Stimulated activated CD4-positive, alpha-beta T cell treated with anti-CD3 and anti-CD28 coated beads, TNF-alpha, amount 100 ng/mL, for 1 hour (primary cell): ENCODE measurements around the gene CYLD.
A peak's percentile ranks its signal among the peaks of the same experiment; 100 is the strongest.

ENCODE experiments used
- DNase-seq, 3 donors: peaks; one replicate each; pipeline ENCODE4 v3.0.0-alpha.2; 2020; ENCODE audit warnings: low read depth in 3 of 3, low spot score in 1 of 3

CYLD gene

DNA sequence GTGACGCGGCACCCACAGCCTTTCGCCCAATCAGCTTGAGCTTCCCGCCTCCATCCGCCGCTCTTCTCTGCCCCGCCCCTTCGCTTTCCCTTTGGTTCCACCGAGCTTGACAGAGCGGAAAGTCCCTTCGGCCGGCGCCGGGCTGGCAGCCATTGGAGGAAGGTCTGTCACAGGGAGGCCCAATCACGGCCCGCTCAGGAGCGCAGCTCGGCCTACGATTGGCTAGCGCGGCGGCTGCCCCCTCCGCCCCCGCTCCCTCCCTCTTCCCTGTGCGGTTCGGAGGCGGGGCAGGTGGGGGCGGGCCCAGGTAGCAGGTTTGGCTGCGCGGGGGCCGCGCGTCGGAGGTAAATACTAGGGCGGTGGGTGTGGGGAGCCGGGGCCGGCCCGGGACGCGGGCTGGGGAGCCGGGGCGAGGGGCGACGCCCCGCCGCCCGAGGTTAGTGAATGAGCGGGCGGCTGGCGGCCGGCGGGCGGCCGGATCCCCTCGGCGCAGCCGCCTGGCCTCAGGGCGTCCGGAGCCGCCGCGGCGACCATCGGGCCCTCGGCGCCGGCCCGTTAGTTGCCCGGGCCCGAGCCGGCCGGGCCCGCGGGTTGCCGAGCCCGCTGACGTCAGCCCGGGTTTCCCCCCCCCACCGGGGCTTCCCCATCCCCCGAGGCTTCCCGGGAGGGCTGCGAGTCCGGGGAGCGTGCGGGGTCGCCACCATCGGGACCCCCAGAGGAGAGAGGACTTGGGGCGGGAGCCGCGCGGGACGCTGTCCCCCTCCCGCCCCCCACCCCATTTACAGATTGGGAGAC, at the start of gene CYLD:
Gene CYLD (plus strand): TSS at position 306 of the 795 bp plus-strand sequence. CDS start 7,613 bp downstream, outside the sequence.
- DNase-seq = peak; percentile 94 to 99 (median 99)

DNA sequence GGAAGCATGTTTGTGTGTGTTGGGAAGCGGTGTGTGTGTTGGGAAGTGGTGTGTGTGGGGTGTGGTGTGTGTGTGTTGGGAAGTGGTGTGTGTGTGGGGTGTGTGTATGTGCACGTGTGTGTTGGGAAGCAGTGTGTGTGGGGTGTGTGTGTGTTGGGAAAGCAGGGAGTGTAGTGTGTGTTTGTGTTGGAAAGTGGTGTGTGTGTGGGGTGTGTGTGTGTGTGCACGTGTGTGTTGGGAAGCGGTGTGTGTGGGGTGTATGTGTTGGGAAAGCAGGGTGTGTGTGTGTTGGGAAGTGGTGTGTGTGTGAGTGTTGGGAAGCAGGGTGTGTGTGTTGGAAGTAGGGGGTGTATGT, 49.3 kb upstream of the CYLD start:
- no peak for DNase-seq

DNA sequence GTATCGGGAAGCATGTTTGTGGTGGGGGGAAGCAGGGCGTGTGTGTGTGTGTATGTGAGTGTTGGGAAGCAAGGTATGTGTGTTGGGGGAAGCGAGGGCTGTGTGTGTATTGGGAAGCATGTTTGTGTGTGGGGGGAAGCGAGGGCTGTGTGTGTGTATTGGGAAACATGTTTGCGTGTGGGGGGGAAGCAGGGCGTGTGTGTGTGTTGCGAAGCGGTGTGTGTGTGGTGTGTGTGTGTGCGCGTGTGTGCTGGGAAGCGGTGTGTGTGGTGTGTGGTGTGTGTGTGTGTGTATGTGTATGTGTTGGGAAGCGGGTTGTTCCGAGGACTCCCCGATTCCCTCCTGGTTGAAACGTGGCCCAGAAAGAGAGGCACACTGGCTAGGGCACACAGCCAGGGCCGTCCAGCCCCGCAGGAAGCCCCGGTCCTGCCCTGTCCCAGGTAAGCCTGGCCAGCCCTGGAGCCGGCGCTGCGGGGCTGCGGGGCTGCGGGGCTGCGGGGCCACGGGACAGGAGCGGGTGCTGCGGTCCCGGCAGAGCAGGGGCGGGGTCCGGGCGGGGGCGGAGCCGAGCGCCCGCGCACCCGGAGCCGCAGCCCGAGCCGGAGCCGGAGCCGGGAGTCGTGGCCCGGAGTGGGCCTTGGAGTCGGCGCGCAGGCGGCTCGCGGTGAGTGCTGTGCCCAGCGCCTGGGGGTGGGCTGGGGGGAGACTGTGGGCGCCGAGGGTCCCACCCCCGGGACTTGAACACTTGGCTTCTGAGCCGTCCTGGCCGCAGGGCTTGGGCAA, 48.7 kb upstream of the CYLD start, which contains the start of gene NOD2:
Gene NOD2 (plus strand): TSS at position 608 of the 783 bp plus-strand sequence. CDS start 5,890 bp downstream, outside the sequence.
- DNase-seq = no peak

DNA sequence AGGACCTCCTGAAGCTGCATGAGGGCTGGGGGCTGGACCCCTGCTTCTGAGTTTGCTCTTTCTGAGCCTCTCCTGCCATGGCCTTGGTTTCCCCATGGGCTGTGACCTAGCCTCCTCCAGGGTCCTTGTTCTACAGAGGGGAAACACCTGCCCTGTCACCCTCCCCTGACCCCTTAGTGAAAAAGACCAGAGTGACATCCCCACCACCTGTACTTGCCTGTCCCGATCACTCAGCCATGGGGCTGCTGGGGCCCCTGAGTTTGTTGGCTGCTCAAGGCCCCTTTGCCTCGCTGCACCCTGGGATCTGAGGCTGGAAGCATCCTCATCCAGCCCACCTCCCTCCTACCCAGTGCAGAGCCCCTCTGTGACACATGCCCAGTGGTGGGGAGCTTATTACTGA, 47.7 kb upstream of the CYLD start:
- no peak for DNase-seq

DNA sequence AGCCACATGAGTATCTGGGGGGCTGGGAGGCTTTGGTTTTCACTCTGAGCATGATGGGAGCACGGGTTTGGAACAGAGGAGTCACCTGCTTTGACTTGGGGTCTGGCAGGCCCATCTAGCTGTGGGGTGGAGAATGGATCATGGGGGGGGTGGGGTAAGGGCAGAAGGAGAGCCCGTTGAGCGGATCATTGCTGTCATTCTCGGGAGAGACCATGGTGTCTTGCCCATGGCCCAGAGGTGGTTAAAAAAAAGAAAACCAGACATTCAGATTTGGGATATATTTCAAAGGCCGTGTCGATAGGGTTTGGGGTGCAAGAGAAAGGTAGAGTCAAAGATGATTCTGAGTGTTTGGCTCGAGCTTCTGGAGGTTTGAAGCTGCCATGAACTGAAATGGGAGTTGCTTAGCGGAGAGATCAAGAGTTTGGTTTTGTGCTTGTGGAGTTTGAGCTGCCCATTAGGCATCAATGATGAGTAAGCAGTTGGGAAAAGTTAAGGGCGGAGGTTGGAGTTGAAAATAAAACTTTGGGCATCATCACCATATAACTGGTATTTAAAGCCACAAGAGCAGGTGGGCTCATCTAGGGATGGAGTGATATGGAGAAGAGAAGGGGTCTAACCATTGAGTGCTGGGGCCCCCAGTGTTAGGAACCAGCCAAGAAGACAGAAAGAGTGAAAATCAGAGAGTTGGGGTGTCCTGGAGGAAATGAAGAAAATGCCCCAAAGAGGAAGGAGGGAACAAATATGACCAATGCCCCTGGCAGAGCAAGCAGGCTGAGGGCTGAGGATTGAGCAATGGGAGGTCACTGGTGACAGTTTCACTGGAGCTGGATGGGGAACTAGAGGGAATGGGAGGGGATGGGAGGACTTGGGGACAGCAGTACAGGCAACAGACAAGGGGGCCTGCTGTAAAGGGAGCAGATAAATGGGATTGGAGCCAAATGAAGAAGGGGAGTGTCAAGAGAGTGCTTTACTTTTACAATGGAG, 46.6 kb upstream of the CYLD start:
- no peak for DNase-seq

DNA sequence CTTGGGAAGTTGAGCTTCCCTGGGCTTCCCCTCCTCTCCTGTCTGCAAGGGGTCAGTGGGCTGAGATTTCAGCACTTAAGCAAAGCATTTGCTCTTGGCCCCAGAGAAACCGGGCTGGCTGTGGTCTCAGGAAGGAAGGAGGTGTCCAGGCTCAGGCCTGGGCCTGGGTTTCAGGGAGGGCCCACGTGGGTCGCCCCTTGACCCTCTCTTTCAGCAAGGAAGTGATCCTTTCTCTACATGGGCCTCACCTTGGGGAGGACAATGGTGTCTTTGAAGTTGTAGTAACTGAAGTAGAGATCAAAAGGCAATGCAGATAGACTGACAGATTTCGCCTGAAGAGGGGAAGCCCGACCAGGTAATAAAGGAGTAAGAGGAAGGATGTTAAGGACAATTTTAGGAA, 45.8 kb upstream of the CYLD start:
- no peak for DNase-seq

DNA sequence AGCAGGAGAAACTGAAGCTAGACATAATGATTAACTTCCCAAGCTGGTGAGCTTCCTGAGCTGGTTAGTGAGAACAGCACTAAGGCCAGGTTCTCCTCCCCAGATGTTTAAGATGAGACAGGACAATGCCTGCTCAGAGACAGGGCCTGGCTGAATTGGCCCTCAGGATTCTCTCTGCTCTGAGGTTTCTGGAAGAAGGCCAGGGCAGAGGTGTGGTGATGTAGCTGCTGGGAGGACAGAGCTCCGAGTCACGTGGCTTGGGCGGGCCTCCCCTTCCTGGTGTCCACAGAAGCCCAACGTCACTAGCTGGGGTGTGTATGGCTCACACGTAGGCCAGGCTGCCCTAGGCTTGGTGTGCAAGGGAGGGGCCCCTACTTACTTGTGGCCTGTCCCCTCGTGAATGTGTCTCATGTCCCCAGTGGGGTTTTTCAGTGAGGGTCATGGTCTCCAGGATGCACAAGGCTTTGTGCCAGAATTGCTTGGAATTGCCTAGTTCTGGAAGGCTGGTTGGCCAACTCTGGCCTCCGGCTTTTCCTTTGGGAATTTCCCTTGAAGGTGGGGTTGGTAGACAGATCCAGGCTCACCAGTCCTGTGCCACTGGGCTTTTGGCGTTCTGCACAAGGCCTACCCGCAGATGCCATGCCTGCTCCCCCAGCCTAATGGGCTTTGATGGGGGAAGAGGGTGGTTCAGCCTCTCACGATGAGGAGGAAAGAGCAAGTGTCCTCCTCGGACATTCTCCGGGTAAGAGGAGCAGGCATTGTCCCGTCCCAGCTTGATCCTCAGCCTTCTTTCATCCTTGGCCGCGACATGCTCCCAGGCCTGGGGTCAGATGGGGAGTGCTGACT, 45.1 kb upstream of the CYLD start:
- DNase-seq = peak in 1 of 3 donors; percentile 25

DNA sequence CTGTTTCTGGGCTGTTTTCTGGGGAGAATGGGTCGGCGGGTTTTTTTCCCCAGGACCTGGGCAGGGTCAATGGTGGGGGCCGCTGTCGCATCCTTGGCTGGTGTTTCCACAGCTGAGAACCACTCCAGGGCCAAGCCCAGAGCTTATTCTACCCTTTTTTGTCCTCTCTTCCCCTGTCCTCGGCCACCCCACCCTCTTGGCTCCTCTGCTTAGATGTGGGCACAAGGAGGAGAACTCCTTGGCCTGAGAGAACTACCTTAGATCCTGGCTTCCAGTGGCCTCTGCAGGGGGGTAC, 44.5 kb upstream of the CYLD start:
- no peak for DNase-seq

DNA sequence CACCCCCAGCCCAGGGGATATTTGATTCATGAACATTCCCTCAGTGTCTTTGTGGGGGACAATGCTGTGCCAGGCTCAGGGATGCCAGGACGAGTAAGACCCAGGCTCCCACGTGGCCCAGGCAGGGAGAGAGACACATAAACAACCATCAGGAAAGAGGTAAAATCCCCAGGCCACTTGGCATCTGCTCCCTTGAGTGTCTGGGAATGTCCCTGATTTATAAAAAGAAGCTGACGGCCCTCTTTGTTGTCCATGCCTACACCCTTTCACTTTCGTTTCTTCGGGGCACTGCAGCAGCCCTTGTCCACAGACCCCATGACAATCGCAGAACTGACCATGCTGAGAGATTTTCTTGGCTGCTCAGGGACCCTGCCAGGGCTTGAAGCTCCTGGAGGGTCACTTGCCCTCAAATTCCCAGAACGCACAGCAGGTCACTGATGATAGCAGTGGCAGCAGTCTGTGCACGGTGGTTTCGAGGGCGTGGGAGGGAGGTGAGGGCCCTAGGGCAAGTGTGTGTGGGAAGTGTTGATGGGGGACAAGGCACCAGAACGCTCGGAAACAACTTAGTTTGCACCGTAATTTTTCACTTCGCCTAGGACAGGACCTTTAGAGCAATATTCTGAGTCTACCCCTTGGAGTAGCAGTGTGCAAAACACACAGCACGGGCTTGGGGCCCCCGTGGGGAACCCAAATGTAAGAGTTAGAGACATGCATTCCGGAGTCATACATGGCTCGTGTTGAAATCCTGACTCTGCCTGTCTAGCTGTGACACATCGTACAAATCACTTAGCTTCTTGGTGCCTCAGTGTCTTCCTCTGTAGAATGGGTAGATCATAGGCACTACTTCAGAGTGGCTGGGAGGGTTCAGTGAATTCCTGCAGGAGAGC, 43.8 kb upstream of the CYLD start:
- DNase-seq = no peak

DNA sequence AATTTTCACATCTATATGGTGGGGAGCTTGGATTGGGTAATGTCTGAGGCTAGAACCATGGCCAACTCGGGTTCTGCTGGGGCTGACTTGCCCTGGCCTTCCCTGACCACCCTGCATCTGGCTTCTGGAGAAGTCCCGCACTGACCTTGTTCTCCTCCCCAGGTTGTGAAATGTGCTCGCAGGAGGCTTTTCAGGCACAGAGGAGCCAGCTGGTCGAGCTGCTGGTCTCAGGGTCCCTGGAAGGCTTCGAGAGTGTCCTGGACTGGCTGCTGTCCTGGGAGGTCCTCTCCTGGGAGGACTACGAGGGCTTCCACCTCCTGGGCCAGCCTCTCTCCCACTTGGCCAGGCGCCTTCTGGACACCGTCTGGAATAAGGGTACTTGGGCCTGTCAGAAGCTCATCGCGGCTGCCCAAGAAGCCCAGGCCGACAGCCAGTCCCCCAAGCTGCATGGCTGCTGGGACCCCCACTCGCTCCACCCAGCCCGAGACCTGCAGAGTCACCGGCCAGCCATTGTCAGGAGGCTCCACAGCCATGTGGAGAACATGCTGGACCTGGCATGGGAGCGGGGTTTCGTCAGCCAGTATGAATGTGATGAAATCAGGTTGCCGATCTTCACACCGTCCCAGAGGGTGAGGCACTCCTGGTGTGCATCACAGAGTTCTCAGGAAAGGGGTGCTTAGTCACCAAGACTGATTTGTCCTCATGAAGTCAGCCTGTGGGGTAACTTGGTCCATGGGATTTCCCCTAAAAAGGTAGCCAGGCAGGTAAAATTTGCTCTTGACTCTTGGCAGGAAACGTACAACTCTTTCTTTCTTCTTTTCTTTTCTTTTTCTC, 42.3 kb upstream of the CYLD start:
- DNase-seq = no peak

DNA sequence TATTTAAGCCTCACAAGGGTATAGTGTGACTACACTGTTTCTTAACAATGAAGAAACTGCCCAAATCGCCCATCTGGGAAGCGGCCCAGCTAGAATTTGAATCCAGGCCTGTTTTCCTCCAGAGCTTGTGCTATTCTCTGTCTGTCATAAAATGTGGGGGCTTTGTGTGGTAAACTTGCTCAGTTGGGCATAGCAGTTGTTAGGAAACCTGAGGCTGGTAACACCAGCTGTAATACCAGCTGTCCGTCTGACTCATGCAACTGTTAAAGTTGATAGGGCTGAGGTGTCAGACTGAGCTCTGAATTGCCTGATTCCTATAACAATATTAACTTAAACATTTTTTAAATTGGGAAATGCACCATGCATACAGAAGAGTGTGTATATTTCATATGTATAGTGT, 39.2 kb upstream of the CYLD start:
- DNase-seq = no peak

DNA sequence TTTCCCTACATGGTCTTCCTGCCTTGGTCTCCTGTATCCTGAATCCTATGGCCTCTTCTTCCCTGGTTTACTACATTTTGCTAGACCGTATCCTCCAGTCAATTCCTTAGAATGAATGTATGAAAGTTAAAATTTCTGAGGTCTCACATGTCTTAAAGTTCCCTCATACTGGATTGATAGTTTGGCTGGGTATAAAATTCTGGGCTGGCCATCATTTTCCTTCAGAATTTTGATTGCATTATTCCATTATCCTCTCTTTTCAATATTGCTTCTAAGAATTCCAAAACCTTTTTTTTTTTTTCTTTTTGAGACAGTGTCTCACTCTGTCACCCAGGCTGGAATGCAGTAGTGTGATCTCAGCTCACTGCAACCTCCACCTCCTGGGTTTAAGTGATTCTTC, 37.6 kb upstream of the CYLD start:
- DNase-seq = no peak

DNA sequence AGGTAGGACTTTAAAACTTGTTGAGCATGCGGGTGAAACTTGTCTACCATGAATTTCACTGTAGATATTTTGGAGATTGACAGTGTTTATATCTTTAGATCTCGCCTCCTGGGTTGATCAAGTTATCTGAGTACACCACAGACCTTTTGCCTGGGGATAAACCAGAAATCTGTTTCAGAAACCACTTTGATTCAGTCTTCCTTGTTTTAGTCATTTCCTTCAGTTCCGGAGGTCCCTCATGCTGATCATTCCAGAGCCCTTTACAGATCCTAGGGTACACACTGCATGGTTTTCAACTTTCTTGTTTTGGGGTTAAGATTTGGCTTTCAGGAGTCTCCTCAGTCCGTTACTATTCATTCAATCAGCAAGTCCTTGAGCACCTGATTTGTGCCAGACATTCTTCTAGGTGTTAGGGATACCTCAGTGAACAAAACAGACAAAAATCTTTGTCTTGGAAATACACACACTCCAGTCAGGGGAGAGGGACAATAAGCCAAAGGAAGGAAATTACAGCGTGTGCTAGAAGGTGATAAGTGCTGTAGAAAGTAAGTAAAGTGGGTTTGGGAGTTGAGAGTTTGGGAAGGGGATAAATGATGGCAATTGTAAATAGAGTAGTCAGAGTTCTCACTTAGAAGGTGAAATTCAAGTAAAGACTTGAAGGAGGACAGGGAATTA, 36.3 kb upstream of the CYLD start:
- DNase-seq = no peak

DNA sequence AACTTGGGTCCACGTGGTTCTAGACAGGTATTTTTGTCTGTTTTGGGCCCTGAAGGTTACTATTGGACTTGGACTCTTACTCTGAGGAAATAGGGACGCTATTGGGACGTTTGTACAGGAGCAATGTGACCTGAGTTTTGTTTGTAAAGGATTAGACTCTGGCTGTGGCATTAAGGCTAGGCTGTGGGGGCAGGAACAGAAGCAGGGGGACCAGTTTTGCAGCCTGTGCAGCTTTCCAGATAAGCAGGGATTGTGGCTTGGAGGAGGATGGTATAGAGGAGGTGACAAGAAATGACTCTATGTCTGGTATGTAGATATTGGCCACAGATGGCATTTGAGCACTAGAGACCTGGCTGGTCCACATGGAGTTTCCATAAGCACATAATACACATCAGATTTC, 35.6 kb upstream of the CYLD start:
- DNase-seq = no peak

DNA sequence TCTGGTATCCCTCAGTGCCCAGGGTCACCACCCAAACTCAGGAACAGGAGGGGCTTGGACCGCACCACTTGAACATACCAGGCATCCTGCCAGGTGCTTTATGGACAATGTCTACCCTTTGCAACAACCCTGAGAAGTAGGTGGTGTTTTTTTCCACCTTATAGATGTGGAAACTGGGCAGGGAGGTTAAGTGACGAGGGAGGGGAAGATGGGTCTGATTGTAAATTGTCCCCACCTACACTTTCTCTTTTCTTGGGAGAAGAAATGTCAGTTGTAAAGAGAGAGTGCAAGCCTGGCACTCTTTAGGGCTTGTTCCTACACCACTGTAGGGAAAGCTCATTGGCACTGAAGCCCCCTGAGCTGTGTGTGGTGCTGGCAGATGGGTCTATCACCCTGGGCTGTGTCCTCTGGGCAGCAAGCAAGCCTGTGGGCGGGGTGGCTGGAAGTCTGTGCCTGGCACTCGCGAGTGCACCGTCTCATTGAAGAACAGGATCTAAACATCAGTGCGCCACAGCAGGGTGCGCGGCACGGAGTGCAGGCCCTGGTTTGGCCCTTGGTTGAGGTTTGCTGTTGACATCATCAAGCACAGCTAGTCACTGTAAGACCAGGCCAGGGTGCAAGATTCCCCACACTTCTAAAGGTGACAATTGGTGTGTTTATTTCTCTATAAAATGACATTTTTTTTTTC, 33.4 kb upstream of the CYLD start:
- DNase-seq = no peak

DNA sequence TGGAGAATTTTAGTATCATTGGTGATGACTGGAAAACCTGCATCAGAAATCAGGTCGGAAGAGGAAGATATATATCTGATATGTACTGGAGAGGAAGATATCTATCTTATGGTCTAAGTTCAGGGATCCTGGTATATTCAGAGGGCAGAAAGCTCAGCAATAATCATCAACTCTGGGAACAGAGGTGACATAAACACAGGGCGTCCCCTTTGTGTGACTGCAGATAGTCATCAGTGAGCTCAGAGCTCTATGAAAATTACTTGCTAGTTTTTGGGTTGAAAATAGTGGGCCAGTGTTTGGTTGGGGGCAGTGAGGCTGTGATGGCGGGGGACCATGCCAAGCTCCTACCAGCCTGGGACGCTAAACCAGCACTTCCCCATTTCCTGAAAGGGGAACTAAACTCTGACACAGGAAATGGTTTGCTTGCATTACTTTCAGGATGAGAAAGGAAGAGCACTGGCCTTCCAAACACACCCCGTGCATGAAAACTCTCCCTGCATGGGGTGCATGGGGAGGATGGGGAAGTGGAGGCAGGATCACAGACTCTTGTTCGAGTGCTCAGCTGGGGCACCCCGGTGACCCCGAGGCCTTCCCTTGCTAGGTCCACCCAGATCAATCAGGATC, 32.7 kb upstream of the CYLD start:
- DNase-seq = no peak

DNA sequence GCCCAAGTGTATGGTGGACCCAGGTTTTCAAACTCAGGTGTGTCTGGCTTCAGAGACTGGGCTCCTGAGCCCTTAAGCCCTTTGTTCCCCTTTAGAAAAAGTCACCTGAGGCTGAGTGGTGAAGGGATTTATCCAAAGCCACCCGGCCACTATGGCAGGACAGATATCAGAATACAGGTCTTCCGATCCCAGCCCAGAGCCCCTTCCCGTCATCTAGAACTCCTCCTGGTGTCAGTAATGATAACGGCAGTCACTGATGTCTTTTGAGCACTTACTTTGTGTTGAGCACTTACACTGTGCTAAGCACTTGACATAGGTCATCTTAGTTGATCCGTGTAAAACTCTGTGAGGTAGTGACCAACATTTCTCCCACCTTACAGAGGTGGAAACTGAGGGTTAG, 31.9 kb upstream of the CYLD start:
- no peak for DNase-seq
